Measurements from ENCODE around the gene SBF1.
"Not testable (repeated sequence)": the region's sequence is repeated elsewhere in the genome, so short reads cannot be mapped to it uniquely, and the experiment has no call there.

The SBF1 gene

DNA sequence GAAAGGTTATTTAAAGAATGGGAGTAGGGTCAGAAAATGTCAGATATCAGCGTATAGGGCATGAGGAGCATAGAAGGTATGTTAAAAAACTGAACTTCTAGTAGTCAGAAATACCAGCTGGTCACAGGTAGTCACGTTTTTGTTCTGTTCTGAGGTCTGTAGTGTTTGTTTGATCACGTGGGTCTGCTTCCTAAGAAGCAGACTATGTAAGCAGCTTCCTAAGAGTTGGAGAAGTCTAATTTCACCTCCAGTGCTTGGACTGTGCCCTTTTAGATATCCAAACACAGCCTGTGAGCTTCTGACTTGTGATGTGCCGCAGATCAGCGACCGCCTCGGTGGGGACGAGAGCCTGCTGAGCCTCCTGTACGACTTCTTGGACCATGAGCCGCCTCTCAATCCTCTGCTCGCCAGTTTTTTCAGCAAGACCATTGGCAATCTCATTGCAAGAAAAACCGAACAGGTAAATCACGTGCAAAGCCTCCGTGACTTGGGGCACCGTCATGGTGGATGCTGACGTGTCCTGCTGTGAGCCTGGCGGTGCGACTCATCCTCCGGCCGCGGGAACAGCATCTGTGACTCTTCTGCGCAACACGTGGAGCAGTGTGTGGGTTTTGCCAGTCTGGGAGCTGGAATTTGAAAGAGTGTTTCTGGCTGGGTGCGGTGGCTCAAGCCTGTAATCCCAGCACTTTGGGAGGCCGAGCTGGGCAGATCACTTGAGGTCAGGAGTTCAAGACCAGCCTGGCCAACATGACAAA is 68.2 kb downstream of the SBF1 start:
- peaks cover 50% of the 10 kb centered on the region for H4K20me1 ChIP-seq
- H3K4me2 ChIP-seq: no peak overlapping the region
- H3K4me1 ChIP-seq: peaks cover 26% of the 10 kb centered on the region
- H3K27ac ChIP-seq: no peak overlapping the region; the same call in 1 of the 2 replicates
- TF ChIP-seq Cebpa-rat (IDR thresholded peaks at IDR 0.05): no peak
- H3K9ac ChIP-seq: 0 out of 2 replicates have a peak overlapping the region, but pooled peaks have one; percentile 26
- no peaks in the 10 kb centered on the region for H3K27me3 ChIP-seq
- H3K9me3 ChIP-seq: no peaks in the 10 kb centered on the region
- H3K36me3 ChIP-seq: peaks cover 82% of the 10 kb centered on the region
- no peak overlapping the region for H3K4me3 ChIP-seq

GRCh38 chr22:50403701-50404101 is 71.1 kb downstream of the SBF1 start:
- Histone ChIP-seq H3K4me2 (peak overlapping the region; percentile 86), H3K4me1 (peaks cover 55% of the 10 kb centered on the region), H3K9me3 (no peaks in the 10 kb centered on the region), H3K9ac (peak overlapping the region; percentile 76), H3K27ac (peak overlapping the region; percentile 79), H3K4me3 (no peak overlapping the region; the same call in 1 of the 2 replicates), H4K20me1 (peaks cover 67% of the 10 kb centered on the region), H3K36me3 (peaks cover 67% of the 10 kb centered on the region), H3K27me3 (no peaks in the 10 kb centered on the region)
- no peak for TF ChIP-seq Cebpa-rat (IDR thresholded peaks at IDR 0.05)

- Histone ChIP-seq H3K4me1 (peaks cover 71% of the 10 kb centered on the region), H3K27me3 (no peaks in the 10 kb centered on the region), H4K20me1 (peaks cover 68% of the 10 kb centered on the region), H3K9me3 (no peaks in the 10 kb centered on the region), H3K4me2 (peak overlapping the region; percentile 86), H3K36me3 (peaks cover 53% of the 10 kb centered on the region), H3K27ac (peak overlapping the region; percentile 54), H3K9ac (no peak overlapping the region), H3K4me3 (no peak overlapping the region)
- TF ChIP-seq Cebpa-rat (IDR thresholded peaks at IDR 0.05): no peak
Observed at GRCh38 chr22:50401907-50402306, 72.9 kb downstream of the SBF1 start.

- Histone ChIP-seq H3K4me3 (no peak overlapping the region), H4K20me1 (peaks cover 65% of the 10 kb centered on the region), H3K27ac (no peak overlapping the region), H3K4me1 (peaks cover 79% of the 10 kb centered on the region), H3K9ac (no peak overlapping the region), H3K9me3 (no peaks in the 10 kb centered on the region), H3K4me2 (no peak overlapping the region), H3K36me3 (peaks cover 50% of the 10 kb centered on the region), H3K27me3 (no peaks in the 10 kb centered on the region)
- TF ChIP-seq Cebpa-rat (IDR thresholded peaks at IDR 0.05): no peak
Observed at GRCh38 chr22:50400931-50401330, 73.9 kb downstream of the SBF1 start.

DNA sequence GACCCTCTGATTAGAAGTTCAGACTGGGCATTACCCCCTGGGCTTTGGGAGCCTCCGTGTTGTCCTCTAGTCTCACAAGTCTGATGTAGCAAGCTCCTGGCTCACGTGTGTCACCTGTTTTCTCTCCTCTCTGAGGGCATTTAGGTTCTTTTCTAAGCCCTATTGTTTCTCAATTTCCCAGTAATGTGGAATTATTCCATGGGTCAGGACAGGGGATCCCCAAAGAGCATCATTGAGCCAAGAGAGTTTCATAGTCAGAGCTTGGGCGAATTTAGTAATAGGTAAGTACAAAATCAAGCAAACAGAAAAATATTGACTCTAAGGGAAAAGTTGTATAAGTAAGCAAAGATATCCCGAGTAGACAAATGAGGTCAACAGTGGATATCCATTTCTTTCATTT is 74.4 kb downstream of the SBF1 start:
- Histone ChIP-seq H3K4me2 (peak overlapping the region; percentile 85), H3K9me3 (no peaks in the 10 kb centered on the region), H3K9ac (peak overlapping the region; percentile 65; the same call in 1 of the 2 replicates), H3K36me3 (peaks cover 50% of the 10 kb centered on the region), H3K27ac (peak overlapping the region; percentile 62), H4K20me1 (peaks cover 62% of the 10 kb centered on the region), H3K4me3 (no peak overlapping the region), H3K4me1 (peaks cover 79% of the 10 kb centered on the region), H3K27me3 (no peaks in the 10 kb centered on the region)
- TF ChIP-seq Cebpa-rat (IDR thresholded peaks at IDR 0.05): no peak

DNA sequence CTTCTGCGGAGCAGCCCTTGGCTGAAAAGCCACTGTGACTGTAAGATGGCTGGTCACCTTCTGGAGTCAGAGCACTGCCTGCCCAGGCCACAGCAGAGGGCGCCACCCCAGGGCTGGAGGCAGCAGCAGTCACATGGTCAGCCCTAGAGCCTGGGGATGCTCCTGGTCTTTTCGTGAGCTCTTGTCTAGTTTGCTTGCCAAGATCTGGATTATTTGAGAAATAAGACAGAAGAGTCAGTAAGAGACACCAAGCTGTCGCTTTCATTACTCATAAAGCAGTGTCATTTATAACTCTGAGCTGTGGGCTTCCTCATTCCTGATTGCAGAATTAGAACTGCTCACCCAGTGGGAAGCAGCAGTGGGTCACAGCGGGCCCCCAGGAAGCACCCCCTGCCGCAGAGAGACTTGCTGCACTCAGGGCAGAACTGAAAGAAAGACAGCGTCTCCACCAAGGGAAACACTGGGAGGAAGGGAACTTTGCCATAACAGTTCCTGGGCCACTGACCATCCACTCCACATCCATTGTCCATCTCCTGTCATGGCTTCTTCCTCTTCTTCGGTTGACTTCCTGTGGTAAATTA is 75.0 kb downstream of the SBF1 start:
- H3K4me2 ChIP-seq: peak overlapping the region; percentile 85
- no peak for TF ChIP-seq Cebpa-rat (IDR thresholded peaks at IDR 0.05)
- peaks cover 64% of the 10 kb centered on the region for H4K20me1 ChIP-seq
- H3K4me1 ChIP-seq: peaks cover 79% of the 10 kb centered on the region
- H3K27ac ChIP-seq: peak overlapping the region; percentile 62
- peak overlapping the region; percentile 65; the same call in 1 of the 2 replicates for H3K9ac ChIP-seq
- peaks cover 51% of the 10 kb centered on the region for H3K36me3 ChIP-seq
- no peaks in the 10 kb centered on the region for H3K27me3 ChIP-seq
- no peak overlapping the region for H3K4me3 ChIP-seq
- H3K9me3 ChIP-seq: no peaks in the 10 kb centered on the region

DNA sequence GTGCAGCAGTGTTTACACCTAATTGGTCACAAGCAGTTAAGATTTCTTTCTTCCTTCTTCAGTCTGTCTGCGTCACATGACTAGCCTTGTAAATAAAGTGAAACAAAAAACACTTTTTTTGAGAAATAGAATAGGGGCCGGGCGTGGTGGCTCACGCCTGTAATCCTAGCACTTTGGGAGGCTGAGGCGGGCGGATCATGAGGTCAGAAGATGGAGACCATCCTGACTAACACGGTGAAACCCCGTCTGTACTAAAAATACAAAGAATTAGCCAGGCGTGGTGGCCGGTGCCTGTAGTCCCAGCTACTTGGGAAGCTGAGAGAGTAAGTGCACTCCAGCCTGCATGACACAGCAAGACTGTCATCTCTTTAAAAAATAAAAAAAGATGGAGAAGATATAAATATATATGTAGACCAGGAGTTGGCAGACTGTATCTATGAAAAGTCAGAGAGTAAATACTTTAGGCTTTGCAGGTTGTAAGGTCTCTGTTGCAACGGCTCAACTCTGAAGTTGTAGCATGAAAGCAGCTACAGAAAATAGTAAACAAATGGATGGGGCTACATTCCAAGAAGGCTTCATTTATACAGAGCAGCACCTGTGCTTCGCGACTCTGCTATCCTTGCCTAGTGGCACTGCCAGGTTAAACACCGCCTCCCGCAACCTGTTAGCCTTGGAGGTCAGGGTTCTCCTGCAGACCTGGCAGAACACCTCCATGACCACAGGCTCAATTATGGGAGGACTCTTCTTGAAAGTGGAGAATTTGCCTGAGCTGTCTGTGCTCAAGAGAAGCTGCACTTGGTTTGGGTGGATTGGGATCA is 75.8 kb downstream of the SBF1 start:
- H3K27me3 ChIP-seq: no peaks in the 10 kb centered on the region
- H3K4me3 ChIP-seq: no peak overlapping the region
- peaks cover 50% of the 10 kb centered on the region for H3K36me3 ChIP-seq
- H3K9ac ChIP-seq: peak overlapping the region; percentile 65; the same call in 1 of the 2 replicates
- peak overlapping the region; percentile 85 for H3K4me2 ChIP-seq
- peaks cover 80% of the 10 kb centered on the region for H3K4me1 ChIP-seq
- peaks cover 58% of the 10 kb centered on the region for H4K20me1 ChIP-seq
- H3K27ac ChIP-seq: peak overlapping the region; percentile 62
- TF ChIP-seq Cebpa-rat (IDR thresholded peaks at IDR 0.05): no peak
- H3K9me3 ChIP-seq: no peaks in the 10 kb centered on the region

DNA sequence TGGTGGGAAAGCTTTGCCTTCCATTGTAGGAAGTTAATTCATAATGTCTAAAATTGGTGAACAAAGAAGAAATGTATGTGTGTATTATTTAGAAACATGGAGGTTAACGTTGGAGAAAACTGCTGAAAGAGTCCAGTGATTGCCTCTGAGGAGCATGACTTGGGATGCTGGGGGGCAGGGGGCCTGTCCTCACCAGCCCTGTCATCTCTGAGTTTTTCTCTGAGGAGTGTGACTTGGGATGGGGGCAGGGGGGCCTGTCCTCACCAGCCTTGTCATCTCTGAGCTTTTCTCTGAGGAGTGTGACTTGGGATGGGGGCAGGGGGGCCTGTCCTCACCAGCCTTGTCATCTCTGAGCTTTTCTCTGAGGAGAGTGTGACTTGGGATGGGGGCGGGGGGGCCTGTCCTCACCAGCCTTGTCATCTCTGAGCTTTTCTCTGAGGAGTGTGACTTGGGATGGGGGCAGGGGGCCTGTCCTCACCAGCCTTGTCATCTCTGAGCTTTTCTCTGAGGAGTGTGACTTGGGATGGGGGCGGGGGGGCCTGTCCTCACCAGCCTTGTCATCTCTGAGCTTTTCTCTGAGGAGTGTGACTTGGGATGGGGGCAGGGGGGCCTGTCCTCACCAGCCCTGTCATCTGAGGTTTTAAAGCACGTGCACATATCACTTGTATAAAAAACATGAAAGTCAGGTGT is 77.3 kb downstream of the SBF1 start:
- not testable (repeated sequence) for H3K27me3 ChIP-seq, H3K4me3 ChIP-seq, H3K9ac ChIP-seq, H3K9me3 ChIP-seq
- Histone ChIP-seq H3K36me3 (peaks cover 64% of the 10 kb centered on the region), H3K27ac (peak overlapping the region; percentile 7; the same call in 1 of the 2 replicates), H3K4me2 (peak overlapping the region; percentile 85; the same call in 1 of the 2 replicates), H4K20me1 (peaks cover 58% of the 10 kb centered on the region), H3K4me1 (peaks cover 77% of the 10 kb centered on the region)

- Histone ChIP-seq H3K4me3 (no peak overlapping the region), H3K27ac (peak overlapping the region; percentile 7; the same call in 1 of the 2 replicates), H3K36me3 (peaks cover 65% of the 10 kb centered on the region), H4K20me1 (peaks cover 58% of the 10 kb centered on the region), H3K9me3 (no peaks in the 10 kb centered on the region), H3K4me1 (peaks cover 71% of the 10 kb centered on the region), H3K27me3 (no peaks in the 10 kb centered on the region), H3K4me2 (0 out of 2 replicates have a peak overlapping the region, but pooled peaks have one; percentile 7), H3K9ac (no peak overlapping the region)
- TF ChIP-seq Cebpa-rat (IDR thresholded peaks at IDR 0.05): no peak
Observed at GRCh38 chr22:50396751-50397370, 78.0 kb downstream of the SBF1 start.

Data from BLaER1 (cell line).